Lower lobe of right lung (tissue), 2 donors: Measurements from ENCODE around the gene TJP1. TPM values are rescaled to one million over a fixed set of nuclear protein-coding genes. Genes with fewer than 3 reads are reported as not detected.

Experiments
- ATAC-seq, 2 donors: fragments of 200-7000 bp; cut with Tn5 transposase; one replicate each; pipeline ENCODE4 v1.9.1; 2020 to 2022; ENCODE audit warnings: mild to moderate bottlenecking in 2 of 2, moderate library complexity in 2 of 2
- DNase-seq: peaks from one replicate; pipeline ENCODE4 v3.0.0-alpha.2; 2020
- H3K27ac ChIP-seq: fragments of 200-600 bp; one replicate; pipeline ENCODE4 v1.8.0; 2022
- H3K27me3 ChIP-seq: fragments of 200-600 bp; one replicate; pipeline ENCODE4 v1.8.0; 2022; ENCODE audit warnings: low read depth
- H3K36me3 ChIP-seq: fragments of 200-600 bp; one replicate; pipeline ENCODE4 v1.8.0; 2022; ENCODE audit warnings: mild to moderate bottlenecking
- H3K4me1 ChIP-seq: fragments of 200-600 bp; one replicate; pipeline ENCODE4 v1.8.0; 2022
- H3K4me3 ChIP-seq: fragments of 200-600 bp; one replicate; pipeline ENCODE4 v1.8.0; 2022; ENCODE audit warnings: mild to moderate bottlenecking
- H3K9me3 ChIP-seq: fragments of 200-600 bp; one replicate; pipeline ENCODE4 v1.8.0; 2022
- intact Hi-C: fragments of 100-400 bp; cut with DNase I; formaldehyde crosslinking; loops from one replicate; pipeline ENCODE4 v1.11.0; 2022
- total RNA-seq: library from RNA; stranded (reverse); fragmentation: NEBNext Ultra II Directional; extraction: Animal tissue kit (Norgen Biotek cat#: 25700); gene quantifications from one replicate; pipeline ENCODE4 v1.2.1, GENCODE V29; 2021
- TF ChIP-seq, protein P1 (sequence below): fragments of 200-600 bp; IDR thresholded peaks from one replicate; pipeline ENCODE4 v1.8.0; 2022; ENCODE audit warnings: antibody characterized with exemption, mild to moderate bottlenecking
- donor health status: DM: no; HTN: yes; CAD: no; lungs with severe emphysema.

Gene TJP1
- total RNA-seq, 1 donor from 2014 or later, result 115 TPM

DNA sequence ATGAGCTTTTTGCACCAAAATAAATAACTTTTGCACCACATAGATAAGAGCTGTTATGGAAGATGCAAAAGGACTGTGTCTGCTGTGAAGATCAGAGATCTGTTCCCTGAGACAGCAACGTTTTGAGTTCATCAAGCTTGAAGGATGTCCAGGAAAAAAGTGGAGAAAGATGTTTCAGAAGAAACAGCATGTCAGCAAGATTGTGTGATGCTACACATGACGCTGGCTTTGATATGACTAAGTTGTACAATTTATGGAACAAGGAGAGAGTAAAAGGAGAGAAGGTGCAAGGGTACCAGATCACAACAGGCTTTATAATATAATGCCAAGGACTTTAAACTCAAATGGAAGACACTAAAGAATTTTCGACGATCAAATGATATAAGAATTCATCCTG, 16.6 kb downstream of the TJP1 start:
- intact Hi-C loops, result no loop called here
- no peaks in the 10 kb centered on the region for H3K27me3 ChIP-seq
- H3K27ac ChIP-seq, result no peak overlapping the region
- DNase-seq (no peak), ATAC-seq (no peak)
- H3K4me3 ChIP-seq, result no peak overlapping the region
- TF ChIP-seq, protein P1, sequence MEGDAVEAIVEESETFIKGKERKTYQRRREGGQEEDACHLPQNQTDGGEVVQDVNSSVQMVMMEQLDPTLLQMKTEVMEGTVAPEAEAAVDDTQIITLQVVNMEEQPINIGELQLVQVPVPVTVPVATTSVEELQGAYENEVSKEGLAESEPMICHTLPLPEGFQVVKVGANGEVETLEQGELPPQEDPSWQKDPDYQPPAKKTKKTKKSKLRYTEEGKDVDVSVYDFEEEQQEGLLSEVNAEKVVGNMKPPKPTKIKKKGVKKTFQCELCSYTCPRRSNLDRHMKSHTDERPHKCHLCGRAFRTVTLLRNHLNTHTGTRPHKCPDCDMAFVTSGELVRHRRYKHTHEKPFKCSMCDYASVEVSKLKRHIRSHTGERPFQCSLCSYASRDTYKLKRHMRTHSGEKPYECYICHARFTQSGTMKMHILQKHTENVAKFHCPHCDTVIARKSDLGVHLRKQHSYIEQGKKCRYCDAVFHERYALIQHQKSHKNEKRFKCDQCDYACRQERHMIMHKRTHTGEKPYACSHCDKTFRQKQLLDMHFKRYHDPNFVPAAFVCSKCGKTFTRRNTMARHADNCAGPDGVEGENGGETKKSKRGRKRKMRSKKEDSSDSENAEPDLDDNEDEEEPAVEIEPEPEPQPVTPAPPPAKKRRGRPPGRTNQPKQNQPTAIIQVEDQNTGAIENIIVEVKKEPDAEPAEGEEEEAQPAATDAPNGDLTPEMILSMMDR, result no peak
- no peaks in the 10 kb centered on the region for H3K9me3 ChIP-seq
- H3K4me1 ChIP-seq, result peaks cover 68% of the 10 kb centered on the region
- no peaks in the 10 kb centered on the region for H3K36me3 ChIP-seq

DNA sequence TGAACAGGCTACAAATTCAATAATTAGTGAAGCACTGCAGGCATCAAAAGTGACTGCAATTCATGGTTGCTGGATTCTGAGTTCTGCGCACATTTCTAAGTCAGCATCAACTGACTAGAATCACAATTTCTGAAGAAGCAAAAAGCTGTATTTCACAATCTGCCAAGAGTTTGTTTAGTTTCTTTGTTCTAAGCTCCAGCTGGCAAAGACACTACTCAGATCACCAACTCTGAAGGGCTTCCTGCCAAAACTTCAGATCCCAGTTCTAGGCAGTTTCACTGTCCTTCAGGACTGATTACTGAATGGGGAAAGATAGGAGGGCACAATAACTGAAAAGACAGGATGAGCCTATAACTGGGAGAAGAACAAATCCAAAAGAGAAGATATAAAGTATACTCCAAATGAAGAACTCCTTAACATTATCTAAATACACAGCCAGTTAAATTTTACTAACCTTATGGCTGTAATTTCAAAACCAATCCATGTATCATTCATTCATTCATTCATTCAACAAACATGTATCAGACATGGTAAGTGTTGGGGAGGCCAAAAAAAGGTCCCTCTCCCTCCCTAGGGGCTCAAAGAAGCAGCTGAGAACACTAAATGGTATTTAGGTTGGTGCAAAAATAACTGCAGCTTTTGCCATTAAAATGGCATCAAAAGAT, 17.1 kb downstream of the TJP1 start:
- no peak overlapping the region for H3K27ac ChIP-seq
- no peaks in the 10 kb centered on the region for H3K36me3 ChIP-seq
- H3K9me3 ChIP-seq, result no peaks in the 10 kb centered on the region
- peaks cover 65% of the 10 kb centered on the region for H3K4me1 ChIP-seq
- DNase-seq (no peak), ATAC-seq (peak; percentile 63 to 78)
- TF ChIP-seq, protein P1, result no peak
- no peaks in the 10 kb centered on the region for H3K27me3 ChIP-seq
- intact Hi-C loops, result no loop called here
- no peak overlapping the region for H3K4me3 ChIP-seq

DNA sequence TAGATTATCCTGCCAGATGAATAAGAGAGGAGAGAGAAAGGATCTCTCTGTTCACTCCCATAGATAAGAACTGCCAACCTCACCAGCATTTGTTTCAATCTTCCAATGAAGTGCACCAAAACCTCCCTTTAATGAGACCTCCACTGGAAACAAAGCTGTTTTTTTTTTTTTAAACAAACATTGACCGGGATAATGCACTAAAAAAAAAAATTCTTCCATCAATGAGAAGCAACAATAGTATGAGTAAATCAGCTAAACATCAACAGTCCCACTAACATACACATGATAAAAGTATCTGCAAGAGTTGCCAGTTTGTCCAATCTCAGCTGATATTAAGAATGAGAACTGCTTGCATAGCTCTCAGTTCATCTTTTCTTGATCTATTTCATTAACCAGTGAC, 19.9 kb downstream of the TJP1 start:
- Histone ChIP-seq H3K9me3 (no peaks in the 10 kb centered on the region), H3K27me3 (no peaks in the 10 kb centered on the region), H3K4me3 (no peak overlapping the region), H3K36me3 (peaks cover 9% of the 10 kb centered on the region), H3K4me1 (peaks cover 51% of the 10 kb centered on the region), H3K27ac (no peak overlapping the region)
- TF ChIP-seq, protein P1, result no peak
- no peak for ATAC-seq
- intact Hi-C loops, result no loop called here
- no peak for DNase-seq

DNA sequence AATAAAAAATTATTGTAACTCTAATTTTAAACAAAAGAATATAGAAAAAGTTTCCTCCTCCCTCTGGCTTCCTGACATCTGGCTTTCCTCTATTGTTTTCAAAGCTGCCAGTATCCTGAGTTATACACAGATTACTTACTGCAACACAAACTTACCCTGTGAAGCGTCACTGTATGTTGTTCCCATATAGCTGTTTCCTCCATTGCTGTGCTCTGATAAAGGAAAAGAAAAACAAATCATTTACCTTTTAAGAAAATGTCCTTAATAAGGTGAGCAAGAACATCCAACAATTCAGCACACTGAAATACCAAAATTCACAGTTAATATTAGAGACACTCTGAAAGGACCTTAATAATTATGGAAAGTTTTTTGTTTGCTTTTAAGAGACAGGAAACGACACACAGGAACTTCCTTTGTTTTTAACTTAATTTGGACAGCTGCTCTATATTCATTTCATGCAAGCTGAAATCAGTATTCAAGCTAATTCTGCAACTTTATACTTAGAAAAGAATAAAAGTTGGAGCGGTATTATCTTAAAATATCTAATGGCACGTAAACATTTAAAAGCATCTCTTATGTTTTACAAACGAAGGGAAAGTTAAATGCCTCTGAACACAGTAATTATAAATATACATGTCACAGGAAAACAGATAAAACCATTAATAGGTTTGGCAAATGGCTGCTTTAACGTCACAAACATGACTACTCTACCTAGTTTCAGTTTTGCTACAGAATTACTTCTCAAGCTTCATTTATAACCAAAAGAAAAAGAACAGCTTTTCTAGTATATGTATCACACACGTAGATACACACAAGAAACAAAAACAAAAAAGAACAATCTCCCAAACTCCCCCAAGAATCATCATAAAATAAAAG, 21.5 kb downstream of the TJP1 start:
- H3K27ac ChIP-seq, result peak overlapping the region; percentile 50
- no peaks in the 10 kb centered on the region for H3K9me3 ChIP-seq

DNA sequence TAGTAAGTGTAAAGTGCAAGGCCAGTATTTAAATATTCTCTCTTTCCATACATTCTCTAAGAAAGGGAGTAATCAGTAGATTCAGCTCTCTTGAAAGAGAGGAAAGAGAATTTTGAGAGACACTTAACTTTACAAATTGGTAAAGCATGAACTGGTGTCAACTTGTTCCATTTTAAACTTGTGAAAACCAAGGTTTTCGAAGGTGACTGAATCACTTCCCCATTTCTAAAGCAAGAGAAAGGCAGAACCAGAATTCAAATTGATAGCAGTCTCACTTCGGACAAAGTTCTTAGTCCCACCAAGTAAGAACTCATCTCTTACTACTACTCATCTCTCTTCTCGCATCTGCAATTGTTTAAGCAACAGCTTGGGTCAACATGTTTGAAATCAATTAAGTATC, 22.4 kb downstream of the TJP1 start:
- no peak overlapping the region for H3K4me3 ChIP-seq
- ATAC-seq (no peak), DNase-seq (no peak)
- intact Hi-C loops, result no loop called here
- no peak overlapping the region for H3K27ac ChIP-seq
- TF ChIP-seq, protein P1, result no peak
- peaks cover 9% of the 10 kb centered on the region for H3K36me3 ChIP-seq
- peaks cover 31% of the 10 kb centered on the region for H3K4me1 ChIP-seq
- H3K27me3 ChIP-seq, result no peaks in the 10 kb centered on the region
- no peaks in the 10 kb centered on the region for H3K9me3 ChIP-seq

More for the DNA sequence above, 21.5 kb downstream of the TJP1 start:
- H3K4me3 ChIP-seq, result peak overlapping the region; percentile 31
- peaks cover 34% of the 10 kb centered on the region for H3K4me1 ChIP-seq
- no peaks in the 10 kb centered on the region for H3K27me3 ChIP-seq
- ATAC-seq (no peak), DNase-seq (no peak)
- intact Hi-C loops, result no loop called here
- TF ChIP-seq, protein P1, result no peak
- peaks cover 9% of the 10 kb centered on the region for H3K36me3 ChIP-seq
